ENCODE results near the gene UXS1.
A peak's percentile ranks its signal among the peaks of the same experiment; 100 is the strongest.
"Not testable (repeated sequence)": the region's sequence is repeated elsewhere in the genome, so short reads cannot be mapped to it uniquely, and the experiment has no call there.

UXS1 gene

DNA sequence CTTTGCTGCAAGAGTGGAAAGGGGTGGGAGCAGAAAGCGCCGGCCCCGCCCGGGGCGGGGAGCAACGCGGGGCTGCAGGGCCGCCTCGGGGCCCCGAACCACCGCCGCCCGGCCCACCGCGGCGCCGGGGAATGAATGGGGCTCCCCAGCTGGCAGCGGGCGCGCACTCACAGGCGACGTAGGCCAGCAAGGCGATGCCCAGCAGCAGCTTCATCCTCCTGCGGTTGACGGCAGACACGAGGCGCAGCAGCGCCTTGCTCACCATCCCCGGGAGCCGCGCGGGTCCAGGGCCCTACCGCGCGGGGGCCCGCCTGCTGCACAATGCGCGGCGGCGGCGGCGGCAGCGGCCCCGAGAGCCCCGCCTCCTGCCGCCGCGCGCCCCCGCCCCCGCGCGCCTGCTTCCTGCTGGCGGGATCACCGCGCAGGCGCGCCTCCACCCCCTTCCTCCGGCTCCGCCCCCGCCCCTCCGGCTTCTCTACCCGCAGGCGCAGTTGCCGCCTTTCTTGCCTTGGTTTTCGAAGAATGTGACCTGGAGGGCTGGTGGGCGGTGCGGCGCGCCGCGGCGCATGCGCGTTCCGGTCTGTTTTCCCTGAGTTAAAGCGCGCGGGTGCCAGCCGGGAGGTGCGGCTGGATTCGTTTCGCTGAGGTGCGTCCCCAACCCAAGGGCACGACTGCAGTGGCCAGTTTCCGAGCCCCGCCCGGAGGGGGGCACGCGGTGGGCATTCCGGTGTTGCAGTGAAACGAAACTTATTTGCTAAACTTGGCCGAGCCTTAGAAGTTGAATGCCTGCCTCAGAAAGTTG is at the start of gene UXS1:
UXS1 (minus strand) TSS at position 325 of the 802 bp plus-strand sequence; CDS start at position 265, 60 bp downstream.
- peak; percentile 99 for DNase-seq

DNA sequence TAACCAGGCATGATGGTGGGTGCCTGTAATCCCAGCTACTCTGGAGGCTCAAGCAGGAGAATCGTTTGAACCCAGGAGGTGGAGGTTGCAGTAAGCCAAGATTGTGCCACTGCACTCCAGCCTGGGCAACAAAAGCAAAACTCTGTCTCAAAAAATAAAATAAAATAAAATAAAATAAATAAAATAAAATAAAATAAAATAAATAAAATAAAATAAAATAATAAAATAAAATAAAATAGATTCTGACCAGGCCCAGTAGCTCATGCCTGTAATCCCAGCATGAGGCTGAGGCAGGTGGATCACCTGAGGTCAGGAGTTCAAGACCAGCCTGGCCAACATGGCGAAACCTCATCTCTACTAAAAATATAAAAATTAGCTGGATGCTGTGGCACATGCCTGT is 45.4 kb upstream of the UXS1 start:
- DNase-seq, result not testable (repeated sequence)

DNA sequence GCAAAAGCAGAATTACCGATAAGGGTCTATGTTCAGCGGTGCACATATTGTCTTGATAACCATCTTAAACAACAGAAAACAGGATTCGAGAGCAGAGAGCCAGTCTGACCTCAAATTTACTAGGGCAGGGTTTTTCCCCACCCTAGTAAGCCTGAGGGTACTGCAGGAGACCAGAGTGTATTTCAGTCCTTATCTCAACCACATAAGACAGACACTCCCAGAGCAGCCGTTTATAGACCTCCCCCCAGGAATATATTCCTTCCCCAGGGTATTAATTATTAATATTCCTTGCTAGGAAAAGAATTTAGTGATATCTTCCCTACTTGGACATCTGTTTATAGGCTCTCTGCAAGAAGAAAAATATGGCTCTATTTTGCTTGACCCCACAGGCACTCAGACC is 41.3 kb upstream of the UXS1 start:
- DNase-seq, result not testable (repeated sequence)

DNA sequence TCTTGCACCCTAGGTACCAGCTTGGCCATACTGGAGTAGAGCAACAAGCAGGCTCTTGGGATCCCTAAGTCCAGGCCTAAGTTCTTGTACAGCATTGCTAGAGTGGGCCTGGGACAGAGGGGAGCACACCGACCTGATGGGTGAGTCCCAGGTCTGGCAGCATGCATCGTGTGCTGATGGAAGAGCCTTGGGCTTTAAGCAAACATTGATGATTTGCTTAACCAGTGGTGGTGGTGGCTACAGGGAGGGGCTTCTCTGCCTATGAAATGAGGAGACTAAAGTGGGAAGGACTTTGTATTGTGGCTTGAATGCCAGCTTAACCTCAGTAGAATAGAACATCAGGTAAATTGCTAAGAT is 39.2 kb upstream of the UXS1 start:
- no peak for DNase-seq

DNA sequence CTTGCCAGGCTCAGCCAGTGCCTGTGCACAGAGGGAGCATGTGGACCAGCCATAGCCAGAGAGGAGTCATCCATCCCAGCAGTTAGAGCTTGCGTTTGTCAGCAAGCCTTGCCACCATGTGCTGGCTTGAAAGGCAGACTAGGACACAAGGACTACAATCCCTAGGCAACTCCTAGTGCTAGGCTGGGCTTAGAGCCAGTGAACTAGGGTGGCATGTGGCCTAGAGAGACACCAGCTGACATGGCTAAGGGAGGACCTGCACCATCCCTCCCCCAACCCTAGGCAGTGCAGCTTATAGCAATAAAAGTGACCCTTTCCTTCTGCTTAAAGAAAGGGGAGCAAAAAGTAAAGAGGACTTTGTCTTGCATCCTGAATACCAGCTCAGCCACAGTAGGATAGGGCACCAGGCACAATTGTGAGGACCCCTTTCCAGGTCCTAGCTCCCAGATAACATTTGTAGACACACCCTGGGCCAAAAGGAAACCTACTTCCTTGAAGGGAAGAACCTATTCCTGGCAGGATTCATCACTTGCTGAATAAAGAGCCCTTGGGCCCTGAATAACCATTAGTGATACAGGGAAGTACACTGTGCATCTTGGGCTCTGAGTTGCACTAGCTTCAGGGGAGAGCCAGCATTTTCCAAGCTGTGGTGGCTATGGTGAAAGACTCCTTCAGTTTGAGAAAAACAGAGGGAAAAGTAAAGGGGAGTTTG is 38.7 kb upstream of the UXS1 start:
- DNase-seq, result no peak

DNA sequence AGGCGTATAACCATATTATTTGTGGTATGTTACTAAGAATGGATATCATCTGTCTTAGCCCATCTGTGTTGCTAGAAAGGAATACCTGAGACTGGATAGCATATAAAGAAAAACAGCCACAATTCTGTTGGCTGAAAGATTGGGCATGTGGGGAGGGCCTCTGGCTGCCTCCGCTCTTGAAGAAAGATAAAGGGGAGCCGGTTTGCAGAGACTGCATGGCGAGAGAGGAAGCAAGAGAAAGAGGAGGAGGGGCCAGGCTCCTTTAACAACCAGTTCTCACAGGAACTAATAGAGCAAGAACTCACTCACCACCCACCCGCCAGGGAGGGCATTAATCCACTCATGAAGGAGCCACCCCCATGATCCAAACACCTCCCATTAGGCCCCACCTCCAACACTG is 29.2 kb upstream of the UXS1 start:
- no peak for DNase-seq

DNA sequence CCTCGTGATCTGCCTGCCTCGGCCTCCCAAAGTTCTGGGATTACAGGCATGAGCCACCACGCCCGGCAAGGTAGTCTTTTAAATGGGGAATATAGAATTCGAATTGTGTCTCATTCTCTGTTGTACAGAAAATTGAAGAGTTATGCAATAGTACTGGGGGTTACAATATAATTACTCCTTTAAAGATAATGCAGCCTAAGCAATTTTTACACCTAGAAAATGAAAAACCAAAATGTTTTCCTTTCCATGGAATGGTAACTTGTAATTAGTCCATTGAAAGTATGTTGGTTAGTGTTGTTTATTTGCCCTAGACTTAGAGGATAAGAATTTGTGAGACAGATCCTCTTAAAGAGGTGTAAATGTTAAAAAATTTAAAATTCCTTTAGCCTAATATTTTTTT is 28.0 kb upstream of the UXS1 start:
- DNase-seq, result not testable (repeated sequence)

DNA sequence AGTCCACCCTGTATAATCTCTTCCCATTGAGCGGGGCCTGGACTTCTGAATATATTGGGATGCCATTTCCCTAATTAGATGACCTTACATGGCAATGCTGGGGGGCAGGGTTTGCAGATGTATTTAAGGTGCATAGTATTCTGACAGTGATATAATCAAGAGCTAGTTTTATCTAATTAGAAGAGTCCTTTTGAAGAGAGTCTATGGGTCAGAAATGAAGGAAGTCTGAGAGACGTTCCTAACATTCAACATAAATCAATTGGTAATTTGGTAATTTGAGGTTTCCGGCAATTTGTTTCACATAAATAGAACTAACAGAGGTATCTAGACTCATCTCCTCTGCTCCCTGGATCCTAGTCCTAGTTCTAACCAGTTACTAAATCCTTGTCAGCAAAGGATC is 25.7 kb upstream of the UXS1 start:
- DNase-seq, result no peak

DNA sequence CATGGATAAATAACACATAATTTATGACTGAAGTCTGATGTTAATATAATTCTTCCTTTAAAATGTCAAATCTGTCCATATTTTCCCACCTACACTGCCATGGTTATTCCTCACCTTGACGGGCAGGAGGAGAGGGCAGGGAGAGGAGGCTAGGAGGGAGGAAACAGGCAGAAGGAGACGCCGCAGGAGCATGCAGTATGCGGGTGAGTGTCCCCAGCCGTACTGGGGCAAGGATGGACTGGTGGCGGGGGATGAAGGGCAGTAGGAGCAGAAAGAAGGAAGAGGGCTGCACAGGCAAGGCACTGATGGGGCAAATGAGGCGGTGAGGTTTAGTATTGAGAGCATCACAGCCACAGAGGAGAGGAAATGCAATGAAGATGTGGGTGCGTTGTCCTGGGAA is 25.1 kb upstream of the UXS1 start:
- DNase-seq, result not testable (repeated sequence)

DNA sequence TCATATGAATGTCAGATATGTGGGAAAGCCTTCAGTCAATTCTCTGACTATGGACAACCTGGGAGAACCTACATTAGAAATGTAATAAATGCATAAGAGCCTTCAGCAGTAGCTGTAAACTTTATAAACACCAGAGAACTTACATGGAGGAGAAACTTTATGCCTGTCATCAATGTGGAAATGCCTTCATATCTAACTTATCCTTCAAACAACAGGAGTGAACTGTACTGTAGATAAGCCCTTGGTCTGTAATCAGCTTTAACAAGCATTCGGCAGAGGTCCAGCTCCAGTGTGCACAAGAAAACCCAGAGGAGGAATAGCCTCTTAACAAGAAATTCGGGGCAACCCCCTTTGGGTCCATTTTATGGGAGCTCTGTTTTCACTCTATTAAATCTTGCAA is 14.8 kb upstream of the UXS1 start:
- no peak for DNase-seq

DNA sequence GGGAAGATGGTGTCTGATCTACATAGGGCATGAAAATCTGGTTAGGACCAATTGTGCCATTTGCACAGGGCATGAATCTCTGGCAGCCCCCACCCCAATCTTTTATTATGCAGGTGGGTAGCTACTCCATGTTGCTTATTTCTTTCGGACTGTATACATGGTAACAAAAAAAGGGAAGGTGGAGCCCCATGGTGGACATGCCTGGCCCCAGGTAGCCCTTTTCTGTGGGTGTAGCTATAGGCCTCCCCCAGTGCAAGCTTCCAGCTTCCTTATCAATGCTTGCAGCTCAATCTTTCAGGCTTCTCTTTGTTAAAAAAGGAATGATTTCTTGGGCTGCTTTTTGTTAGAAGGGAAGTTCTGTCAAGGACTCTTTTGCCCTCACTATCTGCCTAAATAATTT is 14.3 kb upstream of the UXS1 start:
- no peak for DNase-seq

DNA sequence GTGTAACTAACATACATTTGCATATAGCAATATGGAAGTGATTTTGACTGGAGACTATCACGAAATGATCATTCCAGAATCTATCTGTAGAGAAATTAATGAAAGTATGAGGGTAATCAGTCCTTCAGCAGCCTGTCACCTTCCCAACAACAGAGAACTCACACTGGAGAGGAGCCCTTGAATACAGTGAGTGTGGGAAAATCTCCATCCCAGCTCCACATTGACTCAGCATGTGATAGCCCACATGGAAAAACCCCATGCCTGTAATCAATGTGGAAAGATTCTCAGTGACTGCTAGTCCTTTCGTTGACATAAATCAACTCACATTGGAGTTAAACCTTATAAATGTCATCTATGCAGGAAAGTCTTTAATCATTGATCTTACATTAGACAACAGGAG is 13.1 kb upstream of the UXS1 start:
- no peak for DNase-seq

DNA sequence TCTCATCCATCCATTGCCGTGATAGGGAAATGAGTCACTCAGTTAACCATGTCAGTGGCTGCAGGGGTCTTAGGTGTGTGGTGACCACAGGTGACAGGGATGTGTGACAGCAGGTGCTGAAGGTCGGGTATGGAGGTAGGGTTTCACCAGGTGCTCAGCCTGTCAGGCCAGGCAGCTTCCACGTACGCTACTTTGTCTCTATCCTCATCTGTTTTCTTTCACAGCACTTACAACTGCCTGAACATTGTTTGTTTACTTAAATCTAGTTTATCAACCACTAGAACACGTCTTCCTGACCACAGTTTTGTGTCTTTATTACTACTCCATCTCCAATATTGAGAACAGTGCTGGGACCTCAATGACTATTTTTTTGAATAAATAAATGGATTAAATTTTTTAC is 11.4 kb upstream of the UXS1 start:
- no peak for DNase-seq

DNA sequence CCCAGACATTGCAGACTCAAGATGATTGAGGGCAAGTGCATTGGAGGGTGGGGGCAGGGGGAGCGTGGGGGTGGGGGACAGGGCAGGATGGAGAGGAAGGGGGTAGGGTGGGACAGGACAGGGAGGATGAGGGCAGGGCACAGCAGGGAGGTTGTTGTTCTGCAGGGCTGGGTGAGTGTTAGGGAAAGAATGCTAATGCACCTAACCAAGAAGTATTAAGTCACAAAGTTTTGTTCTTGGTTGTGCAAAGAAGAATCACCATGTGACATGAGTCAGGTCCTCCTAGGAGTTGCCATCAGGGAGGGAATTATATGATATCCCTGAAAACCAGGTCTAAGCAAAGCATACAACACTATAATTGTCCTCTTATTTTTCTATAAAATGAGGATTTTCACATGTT is 10.4 kb upstream of the UXS1 start:
- not testable (repeated sequence) for DNase-seq

DNA sequence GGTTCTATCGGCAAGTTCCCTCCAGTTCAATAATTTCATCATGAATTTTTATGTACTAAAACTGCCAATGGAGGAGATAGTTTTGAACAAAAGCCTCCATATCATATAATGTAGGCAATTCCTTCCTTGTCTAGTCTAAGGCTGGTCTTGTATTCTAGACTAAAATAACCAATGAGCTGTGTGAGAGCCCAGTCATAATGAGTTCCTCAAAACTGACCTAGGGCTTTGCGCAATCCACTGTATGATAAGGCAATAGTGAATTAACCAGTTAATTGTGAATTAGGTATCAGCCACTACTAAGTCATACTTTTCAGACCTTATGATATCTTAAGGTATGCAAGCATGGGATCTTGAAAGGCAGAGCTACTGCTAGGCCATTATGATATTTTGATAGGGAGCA is 7.6 kb upstream of the UXS1 start:
- DNase-seq, result no peak

DNA sequence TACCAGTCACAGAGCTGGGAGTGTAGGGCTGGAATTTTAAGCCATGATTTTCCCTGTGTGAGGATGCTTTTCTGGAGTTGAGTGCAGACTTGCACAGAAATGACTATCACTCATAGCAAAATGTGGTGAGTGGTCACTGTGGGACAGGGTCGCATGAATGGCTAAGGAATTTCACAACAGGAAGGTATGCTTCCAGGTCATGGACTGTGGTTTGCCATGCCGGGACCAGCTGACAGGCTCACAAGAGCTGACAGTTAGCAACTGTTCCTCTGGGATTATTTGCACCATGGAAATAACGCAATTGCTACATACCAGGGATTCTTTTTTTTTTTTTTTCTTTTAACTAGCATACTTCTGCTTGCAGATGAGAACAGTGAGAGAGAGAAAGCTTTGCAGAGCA is 3.8 kb upstream of the UXS1 start:
- no peak for DNase-seq

DNA sequence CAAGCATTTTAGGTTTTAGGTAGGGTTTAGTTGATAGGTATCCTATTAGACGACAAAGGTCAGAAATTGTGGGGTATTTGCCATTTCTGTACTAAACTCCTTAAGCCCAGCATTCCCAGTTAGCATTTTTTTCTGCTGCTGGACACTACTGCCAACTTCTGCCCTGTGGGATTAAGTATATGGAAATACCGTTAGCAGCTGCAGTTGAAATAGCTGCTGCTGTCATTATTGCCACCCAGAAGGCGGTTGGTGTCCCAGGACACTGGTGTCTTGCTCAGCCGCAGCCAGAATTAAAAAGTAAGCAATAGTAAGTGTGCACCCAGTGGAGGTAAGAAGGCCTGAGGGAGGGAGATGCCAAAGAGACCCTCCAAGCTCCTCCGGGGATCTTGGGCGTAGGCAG is 1.9 kb upstream of the UXS1 start:
- DNase-seq, result no peak

DNA sequence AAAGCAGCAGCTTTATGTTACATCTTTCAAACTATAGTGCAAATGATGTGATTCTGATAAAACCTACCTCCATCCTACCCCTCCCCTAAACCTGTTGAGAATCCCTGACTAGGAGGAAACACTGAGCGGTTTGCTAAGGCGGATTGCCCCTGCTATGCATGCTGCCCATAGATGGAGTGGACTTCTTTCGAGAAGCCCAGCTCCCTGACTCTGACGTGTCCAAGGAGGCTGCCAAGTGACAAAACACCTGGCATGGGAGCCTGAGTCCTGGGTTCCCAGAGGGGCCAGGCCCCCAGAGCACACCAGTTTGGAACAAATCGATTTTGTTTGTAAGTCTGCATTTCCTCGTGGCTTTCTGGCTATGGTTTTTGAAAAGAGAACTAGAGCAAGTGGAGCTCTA is 1.4 kb upstream of the UXS1 start:
- no peak for DNase-seq

DNA sequence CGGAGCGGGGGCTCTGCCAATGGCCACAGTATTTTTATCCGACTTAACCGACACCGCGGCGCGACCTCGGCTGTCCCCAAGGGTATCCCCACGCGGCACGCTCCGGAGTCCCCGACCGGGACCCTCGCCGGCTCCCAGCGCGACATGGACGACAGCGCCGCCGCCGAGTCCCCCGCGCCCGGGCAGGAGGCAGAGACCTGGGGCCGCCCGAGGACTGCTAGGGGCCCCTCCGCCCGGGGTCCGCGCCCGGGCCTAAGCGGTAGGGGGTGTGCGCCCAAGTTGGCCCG is 468 bp downstream of the UXS1 start:
- DNase-seq, result no peak

DNA sequence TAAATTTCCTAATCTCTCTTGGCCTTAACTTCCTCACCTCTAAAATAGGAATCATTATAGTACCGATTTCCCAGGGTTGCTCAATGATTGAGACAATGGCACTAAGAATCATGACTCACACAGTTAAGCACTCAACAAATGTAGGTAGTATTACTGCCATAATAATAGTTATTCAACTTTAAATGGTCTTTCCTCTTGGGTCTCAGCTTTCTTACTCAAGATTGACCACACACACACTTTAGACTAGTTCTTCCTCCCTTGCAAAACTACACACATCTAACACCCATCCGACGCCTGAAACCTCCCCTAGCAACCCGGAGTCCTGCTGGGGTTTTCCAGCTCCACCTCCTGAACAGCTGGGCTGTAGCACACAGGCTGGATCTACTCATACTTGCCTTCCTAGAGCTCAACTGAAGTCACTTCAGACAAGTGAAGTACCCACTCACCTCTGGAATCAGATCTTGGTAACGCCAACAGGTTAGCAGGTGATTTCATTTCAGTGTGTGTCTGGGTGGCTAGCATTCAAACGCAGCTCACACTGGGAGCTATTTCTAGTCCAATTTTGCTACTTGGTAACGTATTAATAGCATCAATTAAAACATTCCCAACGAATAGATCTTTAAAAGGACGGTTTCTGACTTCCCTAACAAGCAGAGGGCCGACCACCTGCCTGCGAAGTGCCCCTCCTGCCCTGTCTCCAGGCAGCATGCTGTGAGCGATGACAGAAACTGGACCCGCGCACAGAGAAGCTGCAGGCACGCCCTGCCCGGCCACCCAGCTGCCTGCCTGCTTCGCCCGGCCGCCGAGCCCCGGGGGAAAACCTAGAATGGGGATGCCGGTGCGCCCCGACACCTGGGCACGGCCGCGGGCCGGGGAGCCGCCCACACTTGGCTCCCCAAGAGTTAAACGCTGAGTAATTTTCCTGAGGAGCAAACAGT is 1.1 kb downstream of the UXS1 start:
- DNase-seq, result peak; percentile 38

DNA sequence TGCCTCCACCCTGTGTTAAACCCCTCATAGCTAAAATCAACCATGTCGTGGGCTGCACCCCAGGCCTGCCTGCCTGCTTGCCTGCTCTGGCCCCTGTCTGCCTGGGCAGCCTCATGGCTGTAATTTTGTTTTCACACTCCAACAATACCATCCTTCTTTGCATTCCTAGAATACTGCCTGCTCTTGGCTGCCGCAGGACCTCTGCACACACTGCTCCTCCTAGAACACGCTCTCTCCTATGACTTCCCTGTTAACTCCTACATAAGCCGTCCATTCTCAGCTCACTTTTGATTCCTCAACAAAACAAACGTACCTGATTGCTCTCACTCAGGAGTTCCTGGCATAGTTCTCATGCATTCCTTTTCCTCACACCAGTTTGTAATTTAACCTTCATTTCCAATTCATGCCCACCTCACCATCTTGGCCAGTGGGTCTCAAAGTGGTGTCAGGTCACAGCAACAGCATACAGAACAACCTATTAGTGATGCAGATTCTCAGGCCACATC is 2.5 kb downstream of the UXS1 start:
- no peak for DNase-seq

DNA sequence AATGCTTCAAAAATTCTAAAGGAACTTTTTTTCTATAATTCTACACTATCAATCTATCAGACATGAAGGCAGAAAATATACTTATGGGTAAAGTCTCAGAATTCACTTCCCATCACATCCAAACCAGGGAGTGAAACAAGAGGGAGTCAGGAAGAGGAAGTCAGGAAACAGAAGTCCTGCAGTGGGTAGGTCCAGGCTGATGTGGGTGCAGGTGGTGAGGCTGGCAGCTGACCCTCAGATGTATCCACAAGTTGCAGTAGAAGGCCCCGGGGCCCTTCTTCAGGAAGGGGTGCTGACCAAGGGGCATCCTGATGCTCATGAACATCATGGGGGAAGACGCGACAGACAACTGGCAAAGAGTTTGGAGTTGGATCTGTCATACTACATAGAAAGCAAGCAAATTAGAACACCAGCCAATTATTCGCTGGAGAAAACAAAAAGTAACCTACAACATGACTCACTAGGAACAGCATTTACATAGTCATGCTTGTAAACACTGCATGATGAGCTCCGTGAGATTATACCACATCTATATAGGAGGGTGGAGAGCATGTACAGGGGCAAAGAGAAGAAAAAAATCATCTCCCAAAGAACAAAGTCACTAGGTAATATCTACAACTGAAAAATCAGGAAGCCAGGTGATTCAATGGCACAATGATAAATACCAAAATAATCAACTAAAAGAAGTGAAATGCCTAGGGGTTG is 4.2 kb downstream of the UXS1 start:
- no peak for DNase-seq

DNA sequence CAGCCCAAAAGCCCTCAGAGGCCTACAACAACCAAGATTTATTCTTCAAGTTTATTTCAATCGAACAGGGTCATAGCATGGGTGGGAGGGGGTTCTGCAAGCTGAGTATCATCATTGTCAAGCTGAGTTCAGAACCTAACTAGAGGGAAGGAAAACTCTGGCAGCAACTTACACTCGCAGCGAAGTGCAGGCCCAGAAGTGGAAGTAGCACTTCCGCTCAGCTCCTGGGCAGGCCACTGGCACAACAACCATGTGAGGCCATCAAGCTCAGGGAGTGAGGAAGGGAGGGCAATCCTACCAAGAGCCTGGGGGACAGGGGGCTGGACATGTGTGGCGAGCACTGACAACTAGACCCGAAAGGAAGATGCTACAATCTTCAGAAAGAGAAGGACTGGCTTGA is 4.8 kb downstream of the UXS1 start:
- no peak for DNase-seq

Data from activated CD8-positive, alpha-beta memory T cell treated with anti-CD3 and anti-CD28 coated beads, Interleukin-2, amount 50 U/mL, for 4 hours (primary cell).